Neuronal stem cell (in vitro differentiated cells): ENCODE data around the gene NDUFS3.

Experiments
- DNase-seq: peaks from one replicate; pipeline ENCODE4 v3.0.0-alpha.2; 2013; ENCODE audit warnings: low spot score
- H2AFZ ChIP-seq: one replicate; pipeline ENCODE4 v1.6.1; 2013; ENCODE audit warnings: mild to moderate bottlenecking, low read length, inconsistent platforms
- H2AK5ac ChIP-seq: 2 replicates; pipeline ENCODE4 v1.6.1; 2013; ENCODE audit warnings: low read depth, mild to moderate bottlenecking, inconsistent platforms, low read length, moderate library complexity, mixed read lengths
- H2BK120ac ChIP-seq: 2 replicates; pipeline ENCODE4 v1.6.1; 2013; ENCODE audit warnings: low read depth, mild to moderate bottlenecking, inconsistent platforms, low read length, moderate library complexity, mixed read lengths
- H2BK12ac ChIP-seq: one replicate; pipeline ENCODE4 v1.6.1; 2013; ENCODE audit warnings: low read length, inconsistent platforms
- H2BK15ac ChIP-seq: 2 replicates; pipeline ENCODE4 v1.6.1; 2013; ENCODE audit warnings: mild to moderate bottlenecking, low read length, inconsistent platforms, mixed read lengths
- H2BK5ac ChIP-seq: one replicate; pipeline ENCODE4 v1.6.1; 2013; ENCODE audit warnings: inconsistent platforms, mild to moderate bottlenecking, low read length, moderate library complexity
- H3K14ac ChIP-seq: one replicate; pipeline ENCODE4 v1.6.1; 2013; ENCODE audit warnings: low read length, inconsistent platforms
- H3K18ac ChIP-seq: 2 replicates; pipeline ENCODE4 v1.6.1; 2013; ENCODE audit warnings: low read length, inconsistent platforms
- H3K23ac ChIP-seq: 2 replicates; pipeline ENCODE4 v1.6.1; 2013; ENCODE audit warnings: low read depth, mild to moderate bottlenecking, mixed read lengths, low read length, inconsistent platforms; ENCODE audit not compliant: poor library complexity
- H3K27ac ChIP-seq: replicated peaks from 3 replicates; pipeline ENCODE4 v1.5.1; 2013; ENCODE audit warnings: low read length, inconsistent platforms
- H3K27me3 ChIP-seq, 3 experiments: 2 replicates each; pipeline ENCODE4 v1.6.1; 2013; ENCODE audit warnings: low read length in 3 of 3, mild to moderate bottlenecking in 2 of 3, inconsistent platforms in 1 of 3, low read depth in 1 of 3, mixed read lengths in 1 of 3, moderate library complexity in 1 of 3; ENCODE audit not compliant: control insufficient read depth in 3 of 3, insufficient read depth in 3 of 3
- H3K36me3 ChIP-seq, 2 donors: replicated peaks in 1 of 2; 2 replicates each; pipeline ENCODE4 v1.6.1; 2013; ENCODE audit warnings: low read length in 2 of 2; ENCODE audit not compliant: control insufficient read depth in 2 of 2, insufficient read depth in 2 of 2
- H3K4ac ChIP-seq: 2 replicates; pipeline ENCODE4 v1.6.1; 2013; ENCODE audit warnings: inconsistent platforms, mild to moderate bottlenecking, low read length, moderate library complexity
- H3K4me1 ChIP-seq, 2 donors: 1 replicate in 1 of 2; 2 replicates in 1 of 2; pipeline ENCODE4 v1.6.1; 2013; ENCODE audit warnings: low read length in 2 of 2, low read depth in 1 of 2; ENCODE audit not compliant: control insufficient read depth in 2 of 2, insufficient read depth in 1 of 2
- H3K4me2 ChIP-seq: one replicate; pipeline ENCODE4 v1.6.1; 2013; ENCODE audit warnings: mild to moderate bottlenecking, low read length, inconsistent platforms; ENCODE audit not compliant: insufficient read depth, poor library complexity, severe bottlenecking
- H3K4me3 ChIP-seq, 2 donors: 2 replicates each; pipeline ENCODE4 v1.5.1; 2013; ENCODE audit warnings: low read length in 2 of 2, mild to moderate bottlenecking in 2 of 2, inconsistent platforms in 1 of 2, moderate library complexity in 1 of 2
- H3K79me1 ChIP-seq: one replicate; pipeline ENCODE4 v1.6.1; 2013; ENCODE audit warnings: low read depth, mild to moderate bottlenecking, inconsistent platforms, low read length, moderate library complexity
- H3K9ac ChIP-seq: one replicate; pipeline ENCODE4 v1.6.1; 2013; ENCODE audit warnings: mild to moderate bottlenecking, low read depth, low read length, inconsistent platforms; ENCODE audit not compliant: poor library complexity
- H3K9me3 ChIP-seq, 2 donors: replicated peaks in 1 of 2; 2 replicates each; pipeline versions ENCODE3 to v1.6.1; 2013; ENCODE audit warnings: low read length in 2 of 2, mild to moderate bottlenecking in 2 of 2, inconsistent platforms in 1 of 2, low read depth in 1 of 2, mixed read lengths in 1 of 2, moderate library complexity in 1 of 2; ENCODE audit not compliant: control insufficient read depth in 2 of 2, insufficient read depth in 1 of 2
- H4K8ac ChIP-seq: one replicate; pipeline ENCODE4 v1.6.1; 2013; ENCODE audit warnings: low read depth, mild to moderate bottlenecking, inconsistent platforms, low read length, moderate library complexity
- H4K91ac ChIP-seq: one replicate; pipeline ENCODE4 v1.6.1; 2013; ENCODE audit warnings: low read length, low read depth, mild to moderate bottlenecking, inconsistent platforms; ENCODE audit not compliant: poor library complexity
- WGBS, 2 donors: extraction: QIAGEN DNeasy Blood & Tissue Kit; methylation state at CpG; one replicate each; pipeline ENCODE4 v1.1.7; 2013; ENCODE audit warnings: missing lambda C conversion rate in 2 of 2, mixed read lengths in 1 of 2; ENCODE audit not compliant: insufficient read length in 2 of 2, insufficient replicate concordance in 1 of 2; ENCODE audit errors: extremely low coverage in 2 of 2; 5-methylcytosine and 5-hydroxymethylcytosine counted together

NDUFS3 gene

GRCh38 chr11:47573321-47573720 lies 5.6 kb upstream of the NDUFS3 start:
- H2AK5ac ChIP-seq: no peak overlapping the region
- no peak overlapping the region for H3K27ac ChIP-seq
- H3K27me3 ChIP-seq: no peaks in the 10 kb centered on the region
- H2BK12ac ChIP-seq: no peak overlapping the region
- H3K18ac ChIP-seq: no peak overlapping the region
- no peak overlapping the region for H3K4me2 ChIP-seq
- no peak overlapping the region for H2AFZ ChIP-seq
- peaks cover 25 to 74% of the 10 kb centered on the region in 2 donors for H3K36me3 ChIP-seq
- H3K4me3 ChIP-seq: peak overlapping the region in 1 of 2 donors; percentile 41
- H4K8ac ChIP-seq: peak overlapping the region; percentile 45
- H3K4ac ChIP-seq: no peak overlapping the region
- H3K9me3 ChIP-seq: peaks cover 0 to 2% of the 10 kb centered on the region in 2 donors
- no peak overlapping the region for H2BK15ac ChIP-seq
- H2BK5ac ChIP-seq: no peak overlapping the region
- peaks cover 5 to 12% of the 10 kb centered on the region in 2 donors for H3K4me1 ChIP-seq
- H3K14ac ChIP-seq: no peak overlapping the region
- H3K23ac ChIP-seq: no peak overlapping the region
- DNase-seq: no peak
- H3K9ac ChIP-seq: peak overlapping the region; percentile 24
- no CpG with 5 or more reads among the region's 11 CpGs for WGBS, 2 donors
- H4K91ac ChIP-seq: no peak overlapping the region
- no peak overlapping the region for H2BK120ac ChIP-seq
- H3K79me1 ChIP-seq: peaks cover 7% of the 10 kb centered on the region

DNA sequence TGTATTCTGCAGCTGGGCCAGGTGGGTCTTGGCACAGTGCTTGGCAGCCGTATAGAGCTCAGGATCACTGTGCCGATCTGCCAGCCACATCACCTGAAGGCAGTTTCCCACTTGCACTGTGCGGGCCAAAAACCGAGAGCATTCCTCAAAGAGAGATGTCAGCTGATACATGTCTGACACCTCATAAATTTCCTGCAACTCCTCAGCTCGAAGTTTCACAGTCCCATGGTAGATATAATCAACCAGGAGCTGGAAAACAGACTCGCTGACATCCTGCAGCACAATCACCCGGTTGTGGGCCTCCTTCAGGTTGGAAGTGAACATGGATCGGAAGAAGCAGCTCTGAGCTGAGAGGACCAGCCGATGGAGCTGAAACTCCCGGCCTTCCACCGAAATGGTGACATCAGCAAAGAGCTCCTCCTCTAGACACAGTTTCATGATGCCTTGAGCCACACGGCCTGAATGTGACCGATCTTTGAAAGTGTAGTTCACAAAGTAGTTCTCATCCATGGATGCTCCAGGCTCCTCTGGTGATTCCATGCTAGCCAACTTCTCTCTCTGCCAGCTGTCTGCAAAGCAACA lies 1.3 kb upstream of the NDUFS3 start:
- H2BK15ac ChIP-seq: no peak overlapping the region
- no peak overlapping the region for H3K18ac ChIP-seq
- H3K23ac ChIP-seq: no peak overlapping the region
- H3K9me3 ChIP-seq: peaks cover 1 to 2% of the 10 kb centered on the region in 2 donors
- H3K27ac ChIP-seq: no peak overlapping the region
- H3K4me2 ChIP-seq: no peak overlapping the region
- no peak overlapping the region for H3K9ac ChIP-seq
- peak overlapping the region in 1 of 2 donors; percentile 89 for H3K4me3 ChIP-seq
- peak overlapping the region; percentile 94 for H2AFZ ChIP-seq
- H4K91ac ChIP-seq: no peak overlapping the region
- no peak overlapping the region for H4K8ac ChIP-seq
- H3K79me1 ChIP-seq: peaks cover 16% of the 10 kb centered on the region
- peaks cover 33 to 71% of the 10 kb centered on the region in 2 donors for H3K36me3 ChIP-seq
- H2BK5ac ChIP-seq: no peak overlapping the region
- DNase-seq: no peak
- H3K4ac ChIP-seq: no peak overlapping the region
- no peak overlapping the region for H2BK120ac ChIP-seq
- no peak overlapping the region for H2AK5ac ChIP-seq
- WGBS, 2 donors: no CpG with 5 or more reads among the region's 13 CpGs
- H3K27me3 ChIP-seq: no peaks in the 10 kb centered on the region
- no peak overlapping the region for H2BK12ac ChIP-seq
- H3K14ac ChIP-seq: no peak overlapping the region
- peaks cover 12 to 18% of the 10 kb centered on the region in 2 donors for H3K4me1 ChIP-seq

GRCh38 chr11:47583844-47584243 lies 5.0 kb downstream of the NDUFS3 start:
- Histone ChIP-seq H2BK120ac (no peak overlapping the region), H2AK5ac (no peak overlapping the region), H3K18ac (no peak overlapping the region), H4K91ac (no peak overlapping the region), H3K27ac (no peak overlapping the region), H3K23ac (no peak overlapping the region), H3K14ac (no peak overlapping the region), H3K27me3 (no peaks in the 10 kb centered on the region), H3K4me2 (no peak overlapping the region), H3K4ac (no peak overlapping the region), H4K8ac (no peak overlapping the region), H2AFZ (no peak overlapping the region), H3K9ac (no peak overlapping the region), H3K36me3 (peaks cover 33 to 53% of the 10 kb centered on the region in 2 donors), H3K4me1 (peaks cover 8% of the 10 kb centered on the region in 2 donors), H3K79me1 (peaks cover 11% of the 10 kb centered on the region), H3K4me3 (no peak overlapping the region), H3K9me3 (peaks cover 0 to 1% of the 10 kb centered on the region in 2 donors), H2BK12ac (no peak overlapping the region), H2BK5ac (no peak overlapping the region), H2BK15ac (no peak overlapping the region)
- no peak for DNase-seq
- WGBS, 2 donors: no CpG with 5 or more reads among the region's 5 CpGs

- no peak for DNase-seq
- Histone ChIP-seq H3K79me1 (peaks cover 4% of the 10 kb centered on the region), H3K18ac (no peak within 1 kb of the TSS), H2BK15ac (no peak within 1 kb of the TSS), H2AFZ (no peak within 1 kb of the TSS), H3K27me3 (no peaks in the 10 kb centered on the region), H3K36me3 (peaks cover 27 to 41% of the 10 kb centered on the region in 2 donors), H2BK12ac (no peak within 1 kb of the TSS), H4K8ac (no peak within 1 kb of the TSS), H3K4ac (no peak within 1 kb of the TSS), H3K23ac (no peak within 1 kb of the TSS), H2AK5ac (no peak within 1 kb of the TSS), H3K9me3 (no peaks in the 10 kb centered on the region), H2BK120ac (no peak within 1 kb of the TSS), H4K91ac (no peak within 1 kb of the TSS), H3K4me1 (peaks cover 1 to 2% of the 10 kb centered on the region in 2 donors), H3K4me2 (no peak within 1 kb of the TSS), H3K14ac (no peak within 1 kb of the TSS), H2BK5ac (peak within 1 kb of the TSS; percentile 82), H3K4me3 (no peak within 1 kb of the TSS), H3K9ac (peak within 1 kb of the TSS; percentile 74), H3K27ac (no peak within 1 kb of the TSS)
- WGBS, 2 donors: no CpG with 5 or more reads among the region's 12 CpGs
Observed at GRCh38 chr11:47586098-47586855, 7.4 kb downstream of the NDUFS3 start, which contains the start of gene FAM180B. FAM180B (plus strand) TSS chr11:47586678; CDS start chr11:47586769, 91 bp downstream.
